Measurements from ENCODE around the gene SH3YL1. TPM values are rescaled to one million over a fixed set of nuclear protein-coding genes. Genes with fewer than 3 reads are reported as not detected.

The SH3YL1 gene
- polyA plus RNA-seq, 2 of the 4 experiments (the other 2 are of a cell fraction): 12.8 to 23.9 TPM

DNA sequence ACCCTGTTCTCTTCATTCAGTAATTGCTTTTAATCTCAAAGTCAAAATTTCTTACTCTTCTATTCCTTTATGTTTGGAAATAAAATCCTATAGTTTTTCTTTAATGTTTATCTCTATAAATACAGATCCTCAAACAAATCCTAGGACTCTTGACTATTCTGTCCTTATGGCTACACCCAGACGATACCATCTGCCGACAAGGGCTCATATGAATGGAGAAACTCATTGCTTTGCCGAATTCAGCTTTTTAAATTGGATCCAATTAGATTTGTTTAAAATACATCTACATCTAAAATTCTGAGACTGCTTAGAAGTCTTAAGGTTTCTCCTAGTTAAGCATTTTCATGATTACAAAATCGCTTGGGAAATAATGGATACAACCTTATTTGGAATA, 15.1 kb upstream of the SH3YL1 start:
- CTCF ChIA-PET: no interaction called here
- Histone ChIP-seq H3K9me3 (no peaks in the 10 kb centered on the region), H3K4me1 (peaks cover 4% of the 10 kb centered on the region; the same call in 1 of the 3 replicates), H3K4me2 (no peak overlapping the region), H3K4me3 (no peak overlapping the region), H3K27ac (no peak overlapping the region)
- 84% methylated on average over 4 of the region's 4 CpGs for WGBS (ENCODE audit: missing lambda C conversion rate)
- DNase-seq (ENCODE audit: low read depth in 1 of 2, low spot score in 1 of 2): no peak
- ATAC-seq: no peak
- no peak for FAIRE-seq
- POLR2A ChIA-PET: no interaction called here
- TF ChIP-seq RARB (CRISPR knock-in tag; IDR thresholded peaks at IDR 0.05) (no peak), FOXS1 (CRISPR knock-in tag; IDR thresholded peaks at IDR 0.05) (no peak), NR3C1 (IDR thresholded peaks at IDR 0.05) (no peak), KDM5A (IDR thresholded peaks at IDR 0.05) (no peak), TP53 (CRISPR knock-in tag; IDR thresholded peaks at IDR 0.05) (no peak), NPAS2 (CRISPR knock-in tag; IDR thresholded peaks at IDR 0.05; ENCODE audit: borderline replicate concordance) (no peak), HOXA7 (CRISPR knock-in tag; IDR thresholded peaks at IDR 0.05) (no peak), CEBPB (IDR thresholded peaks at IDR 0.05) (no peak)
- TF ChIP-seq, protein P1, sequence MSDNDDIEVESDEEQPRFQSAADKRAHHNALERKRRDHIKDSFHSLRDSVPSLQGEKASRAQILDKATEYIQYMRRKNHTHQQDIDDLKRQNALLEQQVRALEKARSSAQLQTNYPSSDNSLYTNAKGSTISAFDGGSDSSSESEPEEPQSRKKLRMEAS (IDR thresholded peaks at IDR 0.05): no peak

DNA sequence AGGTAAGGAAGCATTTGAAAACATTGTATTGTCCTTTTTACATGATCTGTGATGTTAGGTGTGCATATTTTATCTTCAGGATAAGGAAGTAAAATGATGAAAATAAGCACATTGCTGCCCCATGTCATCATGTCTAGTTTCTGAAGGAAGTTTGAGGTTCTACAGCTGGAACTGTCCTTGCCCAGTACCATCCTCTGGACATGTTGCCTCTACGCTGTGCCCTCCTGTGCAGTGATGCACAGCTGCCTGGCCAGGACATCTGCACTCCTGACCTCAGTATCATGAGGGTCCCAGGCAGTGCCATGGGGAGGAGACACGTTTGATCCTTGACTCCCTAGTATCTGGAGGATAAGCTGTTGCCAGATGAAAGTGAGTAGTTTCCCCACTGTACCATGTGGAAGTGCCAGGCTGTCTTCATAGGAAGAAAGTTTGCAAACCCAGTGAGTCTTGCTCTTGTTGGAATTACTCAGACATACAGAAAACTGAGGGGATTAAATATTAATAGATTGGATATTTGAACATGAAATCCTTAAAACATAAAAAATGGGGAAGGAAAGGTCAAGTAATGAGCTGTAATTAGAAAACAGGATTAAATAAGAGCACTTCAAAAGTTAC, 14.6 kb upstream of the SH3YL1 start:
- Histone ChIP-seq H3K9me3 (no peaks in the 10 kb centered on the region), H3K27ac (no peak overlapping the region), H3K4me3 (no peak overlapping the region), H3K4me2 (no peak overlapping the region), H3K4me1 (peaks cover 4% of the 10 kb centered on the region; the same call in 1 of the 3 replicates)
- FAIRE-seq (no peak), ATAC-seq (no peak; a peak in 1 of 6 replicates), DNase-seq (ENCODE audit: low read depth in 1 of 2, low spot score in 1 of 2) (no peak)
- POLR2A ChIA-PET: no interaction called here
- 84% methylated on average over 2 of the region's 2 CpGs for WGBS (ENCODE audit: missing lambda C conversion rate)
- TF ChIP-seq MYC (IDR thresholded peaks at IDR 0.05; ENCODE audit: borderline replicate concordance, low read length) (no peak), CEBPB (IDR thresholded peaks at IDR 0.05) (no peak), TFCP2L1 (CRISPR knock-in tag; IDR thresholded peaks at IDR 0.05) (no peak), HOXA7 (CRISPR knock-in tag; IDR thresholded peaks at IDR 0.05) (no peak), CHD2 (IDR thresholded peaks at IDR 0.05; ENCODE audit: low read length, partially characterized antibody) (no peak), NFE2L2 (conservative IDR thresholded peaks at IDR 0.05; ENCODE audit: low read length) (no peak), JUNB (IDR thresholded peaks at IDR 0.05) (no peak), MAFK (IDR thresholded peaks at IDR 0.05; ENCODE audit: partially characterized antibody) (no peak), GATA3 (IDR thresholded peaks at IDR 0.05; ENCODE audit: borderline replicate concordance) (no peak), RAD21 (conservative IDR thresholded peaks at IDR 0.05 in 1 of 2, IDR thresholded peaks at IDR 0.05 in 1 of 2) (no peak), BHLHE40 (IDR thresholded peaks at IDR 0.05; ENCODE audit: low read depth, low read length) (no peak), RCOR1 (IDR thresholded peaks at IDR 0.05; ENCODE audit: low read depth, low read length) (no peak), RARB (CRISPR knock-in tag; IDR thresholded peaks at IDR 0.05) (no peak), EP300 (IDR thresholded peaks at IDR 0.05) (no peak)
- TF ChIP-seq, protein P2, sequence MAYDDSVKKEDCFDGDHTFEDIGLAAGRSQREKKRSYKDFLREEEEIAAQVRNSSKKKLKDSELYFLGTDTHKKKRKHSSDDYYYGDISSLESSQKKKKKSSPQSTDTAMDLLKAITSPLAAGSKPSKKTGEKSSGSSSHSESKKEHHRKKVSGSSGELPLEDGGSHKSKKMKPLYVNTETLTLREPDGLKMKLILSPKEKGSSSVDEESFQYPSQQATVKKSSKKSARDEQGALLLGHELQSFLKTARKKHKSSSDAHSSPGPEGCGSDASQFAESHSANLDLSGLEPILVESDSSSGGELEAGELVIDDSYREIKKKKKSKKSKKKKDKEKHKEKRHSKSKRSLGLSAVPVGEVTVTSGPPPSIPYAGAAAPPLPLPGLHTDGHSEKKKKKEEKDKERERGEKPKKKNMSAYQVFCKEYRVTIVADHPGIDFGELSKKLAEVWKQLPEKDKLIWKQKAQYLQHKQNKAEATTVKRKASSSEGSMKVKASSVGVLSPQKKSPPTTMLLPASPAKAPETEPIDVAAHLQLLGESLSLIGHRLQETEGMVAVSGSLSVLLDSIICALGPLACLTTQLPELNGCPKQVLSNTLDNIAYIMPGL (CRISPR knock-in tag; IDR thresholded peaks at IDR 0.05; ENCODE audit: borderline replicate concordance): no peak
- TF ChIP-seq, protein P3, sequence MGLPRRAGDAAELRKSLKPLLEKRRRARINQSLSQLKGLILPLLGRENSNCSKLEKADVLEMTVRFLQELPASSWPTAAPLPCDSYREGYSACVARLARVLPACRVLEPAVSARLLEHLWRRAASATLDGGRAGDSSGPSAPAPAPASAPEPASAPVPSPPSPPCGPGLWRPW (IDR thresholded peaks at IDR 0.05): no peak
- TF ChIP-seq, protein P4, sequence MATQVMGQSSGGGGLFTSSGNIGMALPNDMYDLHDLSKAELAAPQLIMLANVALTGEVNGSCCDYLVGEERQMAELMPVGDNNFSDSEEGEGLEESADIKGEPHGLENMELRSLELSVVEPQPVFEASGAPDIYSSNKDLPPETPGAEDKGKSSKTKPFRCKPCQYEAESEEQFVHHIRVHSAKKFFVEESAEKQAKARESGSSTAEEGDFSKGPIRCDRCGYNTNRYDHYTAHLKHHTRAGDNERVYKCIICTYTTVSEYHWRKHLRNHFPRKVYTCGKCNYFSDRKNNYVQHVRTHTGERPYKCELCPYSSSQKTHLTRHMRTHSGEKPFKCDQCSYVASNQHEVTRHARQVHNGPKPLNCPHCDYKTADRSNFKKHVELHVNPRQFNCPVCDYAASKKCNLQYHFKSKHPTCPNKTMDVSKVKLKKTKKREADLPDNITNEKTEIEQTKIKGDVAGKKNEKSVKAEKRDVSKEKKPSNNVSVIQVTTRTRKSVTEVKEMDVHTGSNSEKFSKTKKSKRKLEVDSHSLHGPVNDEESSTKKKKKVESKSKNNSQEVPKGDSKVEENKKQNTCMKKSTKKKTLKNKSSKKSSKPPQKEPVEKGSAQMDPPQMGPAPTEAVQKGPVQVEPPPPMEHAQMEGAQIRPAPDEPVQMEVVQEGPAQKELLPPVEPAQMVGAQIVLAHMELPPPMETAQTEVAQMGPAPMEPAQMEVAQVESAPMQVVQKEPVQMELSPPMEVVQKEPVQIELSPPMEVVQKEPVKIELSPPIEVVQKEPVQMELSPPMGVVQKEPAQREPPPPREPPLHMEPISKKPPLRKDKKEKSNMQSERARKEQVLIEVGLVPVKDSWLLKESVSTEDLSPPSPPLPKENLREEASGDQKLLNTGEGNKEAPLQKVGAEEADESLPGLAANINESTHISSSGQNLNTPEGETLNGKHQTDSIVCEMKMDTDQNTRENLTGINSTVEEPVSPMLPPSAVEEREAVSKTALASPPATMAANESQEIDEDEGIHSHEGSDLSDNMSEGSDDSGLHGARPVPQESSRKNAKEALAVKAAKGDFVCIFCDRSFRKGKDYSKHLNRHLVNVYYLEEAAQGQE (IDR thresholded peaks at IDR 0.05): no peak
- TF ChIP-seq, protein P5, sequence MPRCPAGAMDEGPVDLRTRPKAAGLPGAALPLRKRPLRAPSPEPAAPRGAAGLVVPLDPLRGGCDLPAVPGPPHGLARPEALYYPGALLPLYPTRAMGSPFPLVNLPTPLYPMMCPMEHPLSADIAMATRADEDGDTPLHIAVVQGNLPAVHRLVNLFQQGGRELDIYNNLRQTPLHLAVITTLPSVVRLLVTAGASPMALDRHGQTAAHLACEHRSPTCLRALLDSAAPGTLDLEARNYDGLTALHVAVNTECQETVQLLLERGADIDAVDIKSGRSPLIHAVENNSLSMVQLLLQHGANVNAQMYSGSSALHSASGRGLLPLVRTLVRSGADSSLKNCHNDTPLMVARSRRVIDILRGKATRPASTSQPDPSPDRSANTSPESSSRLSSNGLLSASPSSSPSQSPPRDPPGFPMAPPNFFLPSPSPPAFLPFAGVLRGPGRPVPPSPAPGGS (IDR thresholded peaks at IDR 0.05): no peak
- CTCF ChIA-PET: no interaction called here
